C1 segment of cervical spinal cord (tissue), 14 donors: ENCODE results near the gene TMEM200B.
"Not testable (repeated sequence)": the region's sequence is repeated elsewhere in the genome, so short reads cannot be mapped to it uniquely, and the experiment has no call there.

ENCODE experiments used
- DNase-seq, 14 donors: peaks; one replicate each; lab custom pipeline; 2025; lab: John Stamatoyannopoulos, UW

Gene TMEM200B

GRCh38 chr1:29123887-29124365 is at the start of gene TMEM200B:
TMEM200B (minus strand) TSS chr1:29123903; CDS start chr1:29121828, 2,075 bp downstream.
- DNase-seq: no peak

GRCh38 chr1:29172415-29172939 is 48.8 kb upstream of the TMEM200B start:
- DNase-seq: no peak

GRCh38 chr1:29171521-29171920 is 47.8 kb upstream of the TMEM200B start:
- no peak for DNase-seq

- DNase-seq: no peak
Observed at GRCh38 chr1:29171089-29171488, 47.4 kb upstream of the TMEM200B start.

- no peak for DNase-seq
Observed at GRCh38 chr1:29169976-29170375, 46.3 kb upstream of the TMEM200B start.

- DNase-seq: no peak
Observed at GRCh38 chr1:29167904-29168303, 44.2 kb upstream of the TMEM200B start.

- no peak for DNase-seq
Observed at GRCh38 chr1:29166291-29166878, 42.7 kb upstream of the TMEM200B start.

GRCh38 chr1:29164588-29164987 is 40.9 kb upstream of the TMEM200B start:
- no peak for DNase-seq

- DNase-seq: peak in 2 of 14 donors; percentile 1 to 5
Observed at GRCh38 chr1:29162476-29163138, 38.9 kb upstream of the TMEM200B start.

- no peak for DNase-seq
Observed at GRCh38 chr1:29162025-29162424, 38.3 kb upstream of the TMEM200B start.

GRCh38 chr1:29159773-29160172 is 36.1 kb upstream of the TMEM200B start:
- no peak for DNase-seq

- no peak for DNase-seq
Observed at GRCh38 chr1:29157269-29157601, 33.5 kb upstream of the TMEM200B start.

GRCh38 chr1:29156543-29157268 is 33.0 kb upstream of the TMEM200B start:
- no peak for DNase-seq

- DNase-seq: no peak
Observed at GRCh38 chr1:29152046-29152805, 28.5 kb upstream of the TMEM200B start.

GRCh38 chr1:29150346-29150745 is 26.6 kb upstream of the TMEM200B start:
- DNase-seq: not testable (repeated sequence)

GRCh38 chr1:29148656-29149491 is 25.2 kb upstream of the TMEM200B start:
- no peak for DNase-seq

- no peak for DNase-seq
Observed at GRCh38 chr1:29145739-29146437, 22.2 kb upstream of the TMEM200B start.

GRCh38 chr1:29144178-29144577 is 20.5 kb upstream of the TMEM200B start:
- DNase-seq: no peak

- DNase-seq: no peak
Observed at GRCh38 chr1:29142714-29143113, 19.0 kb upstream of the TMEM200B start.

- DNase-seq: no peak
Observed at GRCh38 chr1:29136391-29136915, 12.8 kb upstream of the TMEM200B start.
